ENCODE data around the gene PREX1.
"Not testable (repeated sequence)": the region's sequence is repeated elsewhere in the genome, so short reads cannot be mapped to it uniquely, and the experiment has no call there.

DNA sequence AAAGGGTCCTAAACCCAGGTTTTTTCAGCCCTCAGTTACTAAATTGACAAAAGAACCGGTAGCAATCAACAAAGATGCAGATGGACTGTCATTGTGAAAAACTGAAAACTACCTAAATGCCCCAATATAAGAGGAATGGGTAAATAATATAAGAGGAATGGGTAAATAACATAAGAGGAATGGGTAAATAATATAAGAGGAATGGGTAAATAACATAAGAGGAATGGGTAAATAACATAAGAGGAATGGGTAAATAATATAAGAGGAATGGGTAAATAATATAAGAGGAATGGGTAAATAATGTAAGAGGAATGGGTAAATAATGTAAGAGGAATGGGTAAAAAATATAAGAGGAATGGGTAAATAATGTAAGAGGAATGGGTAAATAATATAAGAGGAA, 15.7 kb downstream of the PREX1 start:
- TF ChIP-seq CTCF (IDR thresholded peaks at IDR 0.05; ENCODE audit: low read depth, low read length); MAX (IDR thresholded peaks at IDR 0.05; ENCODE audit: low read depth, low read length); POLR2A (IDR thresholded peaks at IDR 0.05; ENCODE audit: extremely low read depth, insufficient read length): not testable (repeated sequence)
